ENCODE measurements around the gene CRYAA.

Gene CRYAA

GRCh38 chr21:43204638-43205037 lies 35.8 kb downstream of the CRYAA start:
- no peak for DNase-seq

GRCh38 chr21:43206231-43207042 lies 37.6 kb downstream of the CRYAA start:
- DNase-seq = no peak

GRCh38 chr21:43207043-43207315 lies 38.2 kb downstream of the CRYAA start:
- no peak for DNase-seq

- no peak for DNase-seq
Measured at GRCh38 chr21:43207868-43208267, 39.1 kb downstream of the CRYAA start.

- no peak for DNase-seq
Measured at GRCh38 chr21:43208561-43209332, 39.9 kb downstream of the CRYAA start.

GRCh38 chr21:43209575-43210453 lies 41.0 kb downstream of the CRYAA start:
- DNase-seq = no peak

- DNase-seq = no peak
Measured at GRCh38 chr21:43210454-43211071, 41.8 kb downstream of the CRYAA start.

GRCh38 chr21:43211072-43211759 lies 42.4 kb downstream of the CRYAA start:
- DNase-seq = no peak

- no peak for DNase-seq
Measured at GRCh38 chr21:43211760-43212115, 42.9 kb downstream of the CRYAA start.
